ENCODE results near the gene CCDC178. TPM values are rescaled to one million over a fixed set of nuclear protein-coding genes. Genes with fewer than 3 reads are reported as not detected.
"Not testable (repeated sequence)": the region's sequence is repeated elsewhere in the genome, so short reads cannot be mapped to it uniquely, and the experiment has no call there.

CCDC178 gene
- total RNA-seq, 2 donors from 2014 or later = 1.6 TPM; not detected in 1

- H3K4me1 ChIP-seq (ENCODE audit: control insufficient read depth in 1 of 2, low read depth in 2 of 2) = no peaks in the 10 kb centered on the region
- TF ChIP-seq CTCF (IDR thresholded peaks at IDR 0.05) = no peak
- no peak overlapping the region for H3K4me3 ChIP-seq
- no peaks in the 10 kb centered on the region for H3K27me3 ChIP-seq (replicated peaks; ENCODE audit: insufficient read depth)
- no peak overlapping the region for H3K27ac ChIP-seq
- no peaks in the 10 kb centered on the region for H3K9me3 ChIP-seq
- no peak for ATAC-seq (ENCODE audit: insufficient number of reproducible peaks, low FRiP score, low read depth)
- H3K36me3 ChIP-seq = no peaks in the 10 kb centered on the region
- DNase-seq (ENCODE audit: low spot score) = no peak
Measured at GRCh38 chr18:33159151-33159550, 281.4 kb downstream of the CCDC178 start.

- DNase-seq (ENCODE audit: low spot score) = no peak
- no peak overlapping the region for H3K4me3 ChIP-seq
- no peak for ATAC-seq (ENCODE audit: insufficient number of reproducible peaks, low FRiP score, low read depth)
- no peak for TF ChIP-seq CTCF (IDR thresholded peaks at IDR 0.05)
- no peaks in the 10 kb centered on the region for H3K4me1 ChIP-seq (ENCODE audit: control insufficient read depth in 1 of 2, low read depth in 2 of 2)
- H3K27ac ChIP-seq = no peak overlapping the region
- no peaks in the 10 kb centered on the region for H3K9me3 ChIP-seq
- no peaks in the 10 kb centered on the region for H3K36me3 ChIP-seq
- H3K27me3 ChIP-seq (replicated peaks; ENCODE audit: insufficient read depth) = no peaks in the 10 kb centered on the region
Measured at GRCh38 chr18:33157893-33158292, 282.6 kb downstream of the CCDC178 start.

- Histone ChIP-seq H3K27me3 (replicated peaks; ENCODE audit: insufficient read depth) (no peaks in the 10 kb centered on the region), H3K4me1 (ENCODE audit: control insufficient read depth in 1 of 2, low read depth in 2 of 2) (no peaks in the 10 kb centered on the region), H3K4me3 (no peak overlapping the region), H3K27ac (no peak overlapping the region), H3K36me3 (no peaks in the 10 kb centered on the region), H3K9me3 (no peaks in the 10 kb centered on the region)
- no peak for ATAC-seq (ENCODE audit: insufficient number of reproducible peaks, low FRiP score, low read depth)
- no peak for TF ChIP-seq CTCF (IDR thresholded peaks at IDR 0.05)
- no peak for DNase-seq (ENCODE audit: low spot score)
Measured at GRCh38 chr18:33156906-33157470, 283.5 kb downstream of the CCDC178 start.

GRCh38 chr18:33154049-33154448, 286.5 kb downstream of the CCDC178 start:
- H3K36me3 ChIP-seq = no peaks in the 10 kb centered on the region
- no peaks in the 10 kb centered on the region for H3K27me3 ChIP-seq (replicated peaks; ENCODE audit: insufficient read depth)
- no peak for TF ChIP-seq CTCF (IDR thresholded peaks at IDR 0.05)
- ATAC-seq (ENCODE audit: insufficient number of reproducible peaks, low FRiP score, low read depth) = no peak
- no peaks in the 10 kb centered on the region for H3K4me1 ChIP-seq (ENCODE audit: control insufficient read depth in 1 of 2, low read depth in 2 of 2)
- DNase-seq (ENCODE audit: low spot score) = no peak
- H3K9me3 ChIP-seq = no peaks in the 10 kb centered on the region
- no peak overlapping the region for H3K27ac ChIP-seq
- no peak overlapping the region for H3K4me3 ChIP-seq

GRCh38 chr18:33152376-33152775, 288.1 kb downstream of the CCDC178 start:
- ATAC-seq (ENCODE audit: insufficient number of reproducible peaks, low FRiP score, low read depth) (no peak), DNase-seq (ENCODE audit: low spot score) (no peak)
- Histone ChIP-seq H3K27ac (no peak overlapping the region), H3K36me3 (no peaks in the 10 kb centered on the region), H3K9me3 (no peaks in the 10 kb centered on the region), H3K4me1 (ENCODE audit: control insufficient read depth in 1 of 2, low read depth in 2 of 2) (no peaks in the 10 kb centered on the region), H3K27me3 (replicated peaks; ENCODE audit: insufficient read depth) (no peaks in the 10 kb centered on the region), H3K4me3 (no peak overlapping the region)
- TF ChIP-seq CTCF (IDR thresholded peaks at IDR 0.05) = no peak

GRCh38 chr18:33147811-33148210, 292.7 kb downstream of the CCDC178 start:
- not testable (repeated sequence) for H3K4me3 ChIP-seq; H3K9me3 ChIP-seq; ATAC-seq (ENCODE audit: insufficient number of reproducible peaks, low FRiP score, low read depth); H3K36me3 ChIP-seq; H3K27me3 ChIP-seq (replicated peaks; ENCODE audit: insufficient read depth); H3K27ac ChIP-seq; DNase-seq (ENCODE audit: low spot score); H3K4me1 ChIP-seq (ENCODE audit: control insufficient read depth in 1 of 2, low read depth in 2 of 2)
